Measurements from ENCODE around the gene ZDHHC23.

The ZDHHC23 gene

GRCh38 chr3:113954091-113954685 lies 6.4 kb downstream of the ZDHHC23 start:
- Histone ChIP-seq H3K27me3 (ENCODE audit: insufficient read depth, poor library complexity, severe bottlenecking) (no peaks in the 10 kb centered on the region), H3K27ac (replicated peaks) (no peak overlapping the region), H3K4me3 (replicated peaks; ENCODE audit: insufficient read depth, low read length) (no peak overlapping the region)
- TF ChIP-seq GABPA (IDR thresholded peaks at IDR 0.05; ENCODE audit: low read depth) (no peak), SPI1 (IDR thresholded peaks at IDR 0.05; ENCODE audit: borderline replicate concordance, low read depth) (no peak), REST (IDR thresholded peaks at IDR 0.05; ENCODE audit: insufficient replicate concordance, low read depth) (no peak), POLR2AphosphoS5 (IDR thresholded peaks at IDR 0.05; ENCODE audit: low read depth) (no peak), CTCF (IDR thresholded peaks at IDR 0.05; ENCODE audit: insufficient read depth, low read length) (no peak)
- DNase-seq (ENCODE audit: low read depth in 1 of 2, low spot score in 1 of 2): no peak

- Histone ChIP-seq H3K27me3 (ENCODE audit: insufficient read depth, poor library complexity, severe bottlenecking) (no peaks in the 10 kb centered on the region), H3K4me3 (replicated peaks; ENCODE audit: insufficient read depth, low read length) (no peak overlapping the region), H3K27ac (replicated peaks) (no peak overlapping the region)
- no peak for TF ChIP-seq REST (IDR thresholded peaks at IDR 0.05; ENCODE audit: insufficient replicate concordance, low read depth)
- no peak for TF ChIP-seq POLR2AphosphoS5 (IDR thresholded peaks at IDR 0.05; ENCODE audit: low read depth)
- TF ChIP-seq SPI1 (IDR thresholded peaks at IDR 0.05; ENCODE audit: borderline replicate concordance, low read depth): no peak
- no peak for TF ChIP-seq GABPA (IDR thresholded peaks at IDR 0.05; ENCODE audit: low read depth)
- TF ChIP-seq CTCF (IDR thresholded peaks at IDR 0.05; ENCODE audit: insufficient read depth, low read length): no peak
- DNase-seq (ENCODE audit: low read depth in 1 of 2, low spot score in 1 of 2): no peak
Observed at GRCh38 chr3:113963879-113964278, 16.1 kb downstream of the ZDHHC23 start.

GRCh38 chr3:113966172-113966571 lies 18.4 kb downstream of the ZDHHC23 start:
- no peaks in the 10 kb centered on the region for H3K27me3 ChIP-seq (ENCODE audit: insufficient read depth, poor library complexity, severe bottlenecking)
- H3K27ac ChIP-seq (replicated peaks): no peak overlapping the region
- TF ChIP-seq REST (IDR thresholded peaks at IDR 0.05; ENCODE audit: insufficient replicate concordance, low read depth): no peak
- no peak for TF ChIP-seq SPI1 (IDR thresholded peaks at IDR 0.05; ENCODE audit: borderline replicate concordance, low read depth)
- TF ChIP-seq POLR2AphosphoS5 (IDR thresholded peaks at IDR 0.05; ENCODE audit: low read depth): no peak
- TF ChIP-seq GABPA (IDR thresholded peaks at IDR 0.05; ENCODE audit: low read depth): no peak
- TF ChIP-seq CTCF (IDR thresholded peaks at IDR 0.05; ENCODE audit: insufficient read depth, low read length): no peak
- no peak overlapping the region for H3K4me3 ChIP-seq (replicated peaks; ENCODE audit: insufficient read depth, low read length)
- DNase-seq (ENCODE audit: low read depth in 1 of 2, low spot score in 1 of 2): no peak
